HCT116 (cell line): ENCODE data around the gene IL17RB. TPM values are rescaled to one million over a fixed set of nuclear protein-coding genes. Genes with fewer than 3 reads are reported as not detected.

Experiments used
- ATAC-seq: fragments of 200-7000 bp; cut with Tn5 transposase; 2 replicates; pipeline ENCODE4 v1.9.1; 2020; ENCODE audit warnings: mild to moderate bottlenecking, moderate library complexity
- BruUV-seq: library from RNA; stranded (reverse); fragments of 400-500 nt; replicated peaks from 2 replicates; lab custom pipeline; 2021; lab: Mats Ljungman, UMichigan
- CTCF ChIA-PET: fragments of 300-600 bp; sonication (Branson Sonifier 250); formaldehyde crosslinking; loops from one replicate; lab custom pipeline; 2021; ENCODE audit warnings: antibody characterized with exemption; lab: Charles Lee
- POLR2A ChIA-PET: fragments of 300-600, 350-600 bp; sonication (Branson Sonifier 250); formaldehyde crosslinking; loops from one replicate; lab custom pipeline; 2021; ENCODE audit warnings: antibody characterized with exemption; lab: Charles Lee
- RAD21 ChIA-PET, 2 experiments: fragments of 300-600 bp; sonication (Branson Sonifier 250); formaldehyde crosslinking; loops; one replicate each; lab custom pipeline; 2023; ENCODE audit warnings: low total read pairs in 2 of 2; ENCODE audit not compliant: uncharacterized antibody in 2 of 2, unreplicated experiment in 2 of 2, low non-redundant PET in 1 of 2; lab: Charles Lee
- DNase-seq: peaks from one replicate; pipeline ENCODE4 v3.0.0-alpha.2; 2010; ENCODE audit warnings: low read depth, low spot score
- H2AFZ ChIP-seq: fragments of 200-600 bp; shearing (Covaris generic), sonication (generic); 2 replicates; pipeline ENCODE4 v1.6.1; 2017; ENCODE audit warnings: low read depth, mixed run types, mixed read lengths, antibody characterized with exemption, low read length; ENCODE audit not compliant: poor library complexity, severe bottlenecking
- H3K27ac ChIP-seq: 2 replicates; pipeline ENCODE4 v1.5.1; 2012; ENCODE audit warnings: low read depth, low read length
- H3K27me3 ChIP-seq: fragments of 200-600 bp; sonication (generic); 2 replicates; pipeline ENCODE4 v1.6.1; 2016; ENCODE audit warnings: mixed run types, low read length, mixed read lengths; ENCODE audit not compliant: insufficient read depth
- H3K36me3 ChIP-seq, 2 experiments: fragments of 200-500 bp in 1 of 2; fragments of 200-600 bp in 1 of 2; sonication (Bioruptor generic) in 1 of 2; sonication (generic) in 1 of 2; 2 replicates each; pipeline versions ENCODE4 v1.5.1 to v1.6.1; 2014 to 2016; ENCODE audit warnings: low read length in 2 of 2, inconsistent platforms in 1 of 2, mixed read lengths in 1 of 2, mixed run types in 1 of 2; ENCODE audit not compliant: insufficient read depth in 2 of 2, control insufficient read depth in 1 of 2
- H3K4me1 ChIP-seq, 2 experiments: fragments of 200-600 bp in 1 of 2; sonication (generic) in 1 of 2; 2 replicates each; pipeline versions ENCODE4 v1.5.1 to v1.6.1; 2012 to 2017; ENCODE audit warnings: low read length in 2 of 2, inconsistent platforms in 1 of 2, mild to moderate bottlenecking in 1 of 2, mixed read lengths in 1 of 2, mixed run types in 1 of 2, moderate library complexity in 1 of 2; ENCODE audit not compliant: insufficient read depth in 2 of 2, control insufficient read depth in 1 of 2
- H3K4me2 ChIP-seq: fragments of 200-600 bp; sonication (generic); 2 replicates; pipeline ENCODE4 v1.6.1; 2017; ENCODE audit warnings: mixed run types, low read length, mixed read lengths
- H3K4me3 ChIP-seq, 2 experiments: fragments of 200-600 bp in 1 of 2; sonication (generic) in 1 of 2; replicated peaks in 1 of 2; 2 replicates each; pipeline ENCODE4 v1.5.1; 2011 to 2016; ENCODE audit warnings: low read length in 2 of 2, control low read depth in 1 of 2, low read depth in 1 of 2, mild to moderate bottlenecking in 1 of 2, mixed read lengths in 1 of 2, mixed run types in 1 of 2
- H3K79me2 ChIP-seq: fragments of 200-600 bp; sonication (generic); 2 replicates; pipeline ENCODE4 v1.6.1; 2017; ENCODE audit warnings: mild to moderate bottlenecking, mixed run types, low read length, moderate library complexity, mixed read lengths; ENCODE audit not compliant: insufficient read depth
- H3K9ac ChIP-seq: fragments of 200-600 bp; sonication (generic); 2 replicates; pipeline ENCODE4 v1.6.1; 2016; ENCODE audit warnings: low read length, mixed read lengths
- H3K9me2 ChIP-seq: fragments of 200-600 bp; sonication (generic), shearing (Covaris generic); 2 replicates; pipeline ENCODE4 v1.6.1; 2017; ENCODE audit warnings: mixed run types, mild to moderate bottlenecking, moderate library complexity; ENCODE audit not compliant: insufficient read depth
- H3K9me3 ChIP-seq, 2 experiments: fragments of 200-500 bp in 1 of 2; fragments of 200-600 bp in 1 of 2; sonication (Bioruptor generic) in 1 of 2; sonication (generic) in 1 of 2; 2 replicates each; pipeline ENCODE4 v1.6.1; 2014 to 2017; ENCODE audit warnings: low read length in 2 of 2, mixed read lengths in 2 of 2, inconsistent platforms in 1 of 2, low read depth in 1 of 2, mild to moderate bottlenecking in 1 of 2, mixed run types in 1 of 2, moderate library complexity in 1 of 2; ENCODE audit not compliant: control insufficient read depth in 1 of 2, insufficient read depth in 1 of 2
- H4K20me1 ChIP-seq: fragments of 200-600 bp; sonication (generic), shearing (Covaris generic); 2 replicates; pipeline ENCODE4 v1.6.1; 2017; ENCODE audit warnings: mixed run types, mild to moderate bottlenecking, moderate library complexity; ENCODE audit not compliant: insufficient read depth
- CEBPB ChIP-seq: IDR thresholded peaks from 2 replicates; pipeline ENCODE4 v1.6.1; 2012; ENCODE audit warnings: low read depth
- EGR1 ChIP-seq: IDR thresholded peaks from 2 replicates; pipeline ENCODE4 v1.6.1; 2012; ENCODE audit warnings: low read depth
- EZH2 ChIP-seq: fragments of 200-600 bp; sonication (generic); IDR thresholded peaks from 2 replicates; pipeline ENCODE4 v1.6.1; 2017; ENCODE audit warnings: antibody characterized with exemption, mixed run types
- EZH2phosphoT487 ChIP-seq: fragments of 200-600 bp; IDR thresholded peaks from 2 replicates; pipeline ENCODE4 v1.6.1; 2018; ENCODE audit warnings: antibody characterized with exemption, borderline replicate concordance
- FOSL1 ChIP-seq: IDR thresholded peaks from 2 replicates; pipeline ENCODE4 v1.6.1; 2012; ENCODE audit warnings: low read depth
- JUND ChIP-seq: IDR thresholded peaks from 2 replicates; pipeline ENCODE4 v1.6.1; 2012
- POLR2A ChIP-seq: IDR thresholded peaks from 2 replicates; pipeline ENCODE4 v1.7.0; 2011; ENCODE audit warnings: borderline replicate concordance; ENCODE audit not compliant: insufficient read depth, insufficient read length; ENCODE audit errors: extremely low read depth
- POLR2AphosphoS5 ChIP-seq: IDR thresholded peaks from 2 replicates; pipeline ENCODE4 v1.6.1; 2011; ENCODE audit warnings: mild to moderate bottlenecking, low read depth, low read length, moderate library complexity
- RAD21 ChIP-seq: IDR thresholded peaks from 2 replicates; pipeline ENCODE4 v1.6.1; 2012; ENCODE audit warnings: low read depth, mild to moderate bottlenecking
- SP1 ChIP-seq: IDR thresholded peaks from 2 replicates; pipeline ENCODE4 v1.6.1; 2012; ENCODE audit warnings: low read depth
- SRF ChIP-seq: IDR thresholded peaks from 2 replicates; pipeline ENCODE4 v1.6.1; 2012; ENCODE audit warnings: low read depth
- TCF7L2 ChIP-seq: IDR thresholded peaks from 2 replicates; pipeline ENCODE4 v1.7.0; 2011; ENCODE audit warnings: borderline replicate concordance, inconsistent platforms; ENCODE audit not compliant: insufficient read depth, insufficient read length; ENCODE audit errors: extremely low read depth
- ZFX ChIP-seq: fragments of 450-650 bp; IDR thresholded peaks from 2 replicates; pipeline ENCODE4 v1.6.1; 2017
- intact Hi-C: fragments of 100-400 bp; cut with micrococcal nuclease; formaldehyde crosslinking; loops from 2 replicates; pipeline ENCODE4 v1.10.0; 2022
- total RNA-seq: library from RNA; stranded (reverse); gene quantifications from one replicate; pipeline ENCODE4 v1.2.1, GENCODE V29; 2021; ENCODE audit not compliant: unreplicated experiment
- TF ChIP-seq, protein P1 (sequence below): IDR thresholded peaks from 2 replicates; pipeline ENCODE4 v1.6.1; 2012; ENCODE audit warnings: low read depth
- TF ChIP-seq, protein P2 (sequence below): IDR thresholded peaks from 2 replicates; pipeline ENCODE4 v1.6.1; 2012

The IL17RB gene
- total RNA-seq, 1 experiment from 2014 or later, result 8.3 TPM

DNA sequence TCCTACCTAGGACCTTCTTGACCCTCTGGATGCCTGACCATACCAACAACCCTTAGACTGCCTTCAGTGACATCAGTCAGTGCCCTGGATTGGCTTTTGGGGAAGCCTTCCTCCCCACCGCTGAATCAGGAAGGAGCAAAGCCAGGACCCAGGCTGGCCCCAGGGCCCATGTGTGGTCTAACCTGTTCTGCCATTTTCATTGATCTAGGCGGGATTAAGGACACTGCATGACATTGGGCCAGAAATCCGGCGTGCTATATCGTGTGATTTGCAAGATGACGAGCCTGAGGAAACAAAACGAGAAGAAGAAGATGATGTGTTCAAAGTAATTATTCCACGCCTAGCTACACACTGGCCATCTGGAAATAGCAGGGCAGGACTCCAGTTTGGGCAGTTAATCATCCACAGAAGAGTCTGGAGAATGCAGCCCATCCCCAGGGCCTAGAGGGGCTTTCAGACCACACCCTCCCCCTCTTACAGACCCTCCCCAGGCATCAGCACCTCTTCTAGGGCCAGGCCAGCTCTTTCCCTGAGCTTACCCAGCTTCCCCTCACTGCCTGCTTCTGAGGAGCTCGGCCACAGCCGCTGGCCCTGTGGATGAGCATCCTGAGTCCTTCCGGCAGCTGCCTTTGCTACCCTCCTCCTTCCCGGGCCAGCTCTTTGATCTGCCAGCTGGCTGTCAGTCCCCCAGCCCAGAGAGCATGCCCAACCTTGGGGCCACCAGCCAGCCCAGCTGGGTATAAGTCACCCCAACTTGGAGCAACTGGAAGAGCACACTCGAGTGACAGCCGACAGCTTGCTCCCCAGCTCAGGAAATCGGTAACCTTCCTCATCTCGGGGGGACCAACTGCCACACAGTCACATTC is 46.1 kb upstream of the IL17RB start (continued):
- TF ChIP-seq POLR2A (no peak), CEBPB (no peak), RAD21 (no peak), ZFX (no peak), TCF7L2 (no peak)
- TF ChIP-seq, protein P1, sequence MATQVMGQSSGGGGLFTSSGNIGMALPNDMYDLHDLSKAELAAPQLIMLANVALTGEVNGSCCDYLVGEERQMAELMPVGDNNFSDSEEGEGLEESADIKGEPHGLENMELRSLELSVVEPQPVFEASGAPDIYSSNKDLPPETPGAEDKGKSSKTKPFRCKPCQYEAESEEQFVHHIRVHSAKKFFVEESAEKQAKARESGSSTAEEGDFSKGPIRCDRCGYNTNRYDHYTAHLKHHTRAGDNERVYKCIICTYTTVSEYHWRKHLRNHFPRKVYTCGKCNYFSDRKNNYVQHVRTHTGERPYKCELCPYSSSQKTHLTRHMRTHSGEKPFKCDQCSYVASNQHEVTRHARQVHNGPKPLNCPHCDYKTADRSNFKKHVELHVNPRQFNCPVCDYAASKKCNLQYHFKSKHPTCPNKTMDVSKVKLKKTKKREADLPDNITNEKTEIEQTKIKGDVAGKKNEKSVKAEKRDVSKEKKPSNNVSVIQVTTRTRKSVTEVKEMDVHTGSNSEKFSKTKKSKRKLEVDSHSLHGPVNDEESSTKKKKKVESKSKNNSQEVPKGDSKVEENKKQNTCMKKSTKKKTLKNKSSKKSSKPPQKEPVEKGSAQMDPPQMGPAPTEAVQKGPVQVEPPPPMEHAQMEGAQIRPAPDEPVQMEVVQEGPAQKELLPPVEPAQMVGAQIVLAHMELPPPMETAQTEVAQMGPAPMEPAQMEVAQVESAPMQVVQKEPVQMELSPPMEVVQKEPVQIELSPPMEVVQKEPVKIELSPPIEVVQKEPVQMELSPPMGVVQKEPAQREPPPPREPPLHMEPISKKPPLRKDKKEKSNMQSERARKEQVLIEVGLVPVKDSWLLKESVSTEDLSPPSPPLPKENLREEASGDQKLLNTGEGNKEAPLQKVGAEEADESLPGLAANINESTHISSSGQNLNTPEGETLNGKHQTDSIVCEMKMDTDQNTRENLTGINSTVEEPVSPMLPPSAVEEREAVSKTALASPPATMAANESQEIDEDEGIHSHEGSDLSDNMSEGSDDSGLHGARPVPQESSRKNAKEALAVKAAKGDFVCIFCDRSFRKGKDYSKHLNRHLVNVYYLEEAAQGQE, result no peak

DNA sequence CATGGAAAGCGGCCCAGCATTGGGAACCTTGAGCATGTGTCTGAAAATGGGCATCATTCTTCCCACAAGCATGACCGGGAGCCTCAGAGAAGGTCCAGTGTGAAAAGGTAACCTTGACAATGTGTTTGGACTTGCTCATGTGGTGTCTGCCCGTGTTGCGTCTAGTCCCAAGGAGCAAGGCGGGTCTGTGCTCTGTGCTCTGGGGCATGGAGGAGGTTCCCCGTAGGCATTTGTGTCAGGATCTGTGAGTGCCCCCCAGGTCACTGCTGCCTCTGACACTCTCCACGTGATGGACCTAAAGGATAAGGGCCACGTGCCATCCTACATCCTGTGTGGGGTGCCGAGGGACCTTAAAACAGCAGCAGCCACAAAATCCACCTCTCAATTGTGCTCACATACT is 45.0 kb upstream of the IL17RB start:
- H3K4me3 ChIP-seq, result no peak overlapping the region
- H3K27ac ChIP-seq, result no peak overlapping the region
- H3K9me2 ChIP-seq, result no peaks in the 10 kb centered on the region
- H3K36me3 ChIP-seq, result no peaks in the 10 kb centered on the region
- ChIA-PET CTCF (no interaction called here), RAD21 (no interaction called here), POLR2A (no interaction called here)
- no peaks in the 10 kb centered on the region for H3K79me2 ChIP-seq
- H2AFZ ChIP-seq, result no peak overlapping the region
- TF ChIP-seq CEBPB (no peak), EGR1 (no peak), EZH2phosphoT487 (no peak), ZFX (no peak), SRF (no peak), POLR2AphosphoS5 (no peak), SP1 (no peak), TCF7L2 (no peak), JUND (no peak), EZH2 (no peak), FOSL1 (no peak), POLR2A (no peak)
- TF ChIP-seq, protein P2, sequence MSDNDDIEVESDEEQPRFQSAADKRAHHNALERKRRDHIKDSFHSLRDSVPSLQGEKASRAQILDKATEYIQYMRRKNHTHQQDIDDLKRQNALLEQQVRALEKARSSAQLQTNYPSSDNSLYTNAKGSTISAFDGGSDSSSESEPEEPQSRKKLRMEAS, result no peak
- no peak for ATAC-seq
- no peak for DNase-seq
- H4K20me1 ChIP-seq, result no peaks in the 10 kb centered on the region
- H3K9ac ChIP-seq, result no peak overlapping the region
- H3K4me1 ChIP-seq, result peaks cover 12 to 19% of the 10 kb centered on the region in 2 experiments
- BruUV-seq, result no TSS peak
- H3K27me3 ChIP-seq, result no peaks in the 10 kb centered on the region
- no peak overlapping the region for H3K4me2 ChIP-seq
- intact Hi-C loops, result no loop called here
- H3K9me3 ChIP-seq, result no peaks in the 10 kb centered on the region
